Skeletal muscle cell (primary cell): ENCODE measurements around the gene COX4I2.

Experiments
- DNase-seq: peaks from one replicate; pipeline ENCODE4 v3.0.0-alpha.2; 2010; ENCODE audit warnings: low read depth
- H3K4me3 ChIP-seq: 2 replicates; pipeline ENCODE4 v1.5.1; 2011; ENCODE audit warnings: low read depth, mild to moderate bottlenecking, control low read depth, low read length, moderate library complexity

Gene COX4I2

GRCh38 chr20:31685853-31686643 is 48.3 kb downstream of the COX4I2 start:
- DNase-seq, result no peak
- no peak overlapping the region for H3K4me3 ChIP-seq

- no peak overlapping the region for H3K4me3 ChIP-seq
- no peak for DNase-seq
These were observed 50.1 kb downstream of the COX4I2 start for GRCh38 chr20:31687777-31688176.

GRCh38 chr20:31689141-31689540 is 51.4 kb downstream of the COX4I2 start:
- no peak for DNase-seq
- no peak overlapping the region for H3K4me3 ChIP-seq

- DNase-seq, result no peak
- H3K4me3 ChIP-seq, result no peak overlapping the region
These were observed 52.5 kb downstream of the COX4I2 start for GRCh38 chr20:31690124-31690666.

- no peak for DNase-seq
- no peak overlapping the region for H3K4me3 ChIP-seq
These were observed 54.0 kb downstream of the COX4I2 start for GRCh38 chr20:31691646-31692275.

GRCh38 chr20:31693402-31693801 is 55.7 kb downstream of the COX4I2 start:
- DNase-seq, result no peak
- H3K4me3 ChIP-seq, result no peak overlapping the region

GRCh38 chr20:31693987-31694661 is 56.4 kb downstream of the COX4I2 start:
- no peak for DNase-seq
- H3K4me3 ChIP-seq, result no peak overlapping the region
